GM21367 (cell line): Measurements from ENCODE around the gene LPCAT1.
"Not testable (repeated sequence)": the region's sequence is repeated elsewhere in the genome, so short reads cannot be mapped to it uniquely, and the experiment has no call there.

Experiments
- ATAC-seq: cut with Tn5 transposase; IDR thresholded peaks from one replicate; pipeline ENCODE4 v1.9.1; 2021; ENCODE audit not compliant: unreplicated experiment

The LPCAT1 gene

GRCh38 chr5:1523480-1523792 lies 324 bp downstream of the LPCAT1 start:
- ATAC-seq = peak; percentile 11

GRCh38 chr5:1522601-1523479 lies 920 bp downstream of the LPCAT1 start:
- no peak for ATAC-seq

- ATAC-seq = no peak
Observed at GRCh38 chr5:1521671-1522600, 1.8 kb downstream of the LPCAT1 start.

GRCh38 chr5:1520791-1521453 lies 2.8 kb downstream of the LPCAT1 start:
- no peak for ATAC-seq

- ATAC-seq = no peak
Observed at GRCh38 chr5:1519631-1520210, 4.0 kb downstream of the LPCAT1 start.

GRCh38 chr5:1517838-1518237 lies 5.9 kb downstream of the LPCAT1 start:
- ATAC-seq = no peak

GRCh38 chr5:1516615-1517601 lies 6.9 kb downstream of the LPCAT1 start:
- ATAC-seq = no peak

GRCh38 chr5:1515921-1516571 lies 7.7 kb downstream of the LPCAT1 start:
- ATAC-seq = no peak

GRCh38 chr5:1515311-1515920 lies 8.3 kb downstream of the LPCAT1 start:
- ATAC-seq = no peak

GRCh38 chr5:1514819-1515310 lies 8.9 kb downstream of the LPCAT1 start:
- ATAC-seq = not testable (repeated sequence)

GRCh38 chr5:1514027-1514818 lies 9.5 kb downstream of the LPCAT1 start:
- no peak for ATAC-seq

GRCh38 chr5:1513326-1514026 lies 10.3 kb downstream of the LPCAT1 start:
- no peak for ATAC-seq

- no peak for ATAC-seq
Observed at GRCh38 chr5:1512541-1513291, 11.0 kb downstream of the LPCAT1 start.

- ATAC-seq = no peak
Observed at GRCh38 chr5:1511651-1512540, 11.9 kb downstream of the LPCAT1 start.

- ATAC-seq = no peak
Observed at GRCh38 chr5:1511048-1511447, 12.7 kb downstream of the LPCAT1 start.

GRCh38 chr5:1510631-1511030 lies 13.1 kb downstream of the LPCAT1 start:
- no peak for ATAC-seq
